Epithelial cell of proximal tubule (primary cell): ENCODE results near the gene CBFA2T2. TPM values are rescaled to one million over a fixed set of nuclear protein-coding genes. Genes with fewer than 3 reads are reported as not detected.

Source experiments
- DNase-seq: peaks from one replicate; pipeline ENCODE4 v3.0.0-alpha.2; 2011; ENCODE audit warnings: low read depth
- H3K4me3 ChIP-seq: 2 replicates; pipeline ENCODE4 v1.5.1; 2011; ENCODE audit warnings: low read depth, mild to moderate bottlenecking, low read length
- CTCF ChIP-seq: conservative IDR thresholded peaks from 2 replicates; pipeline ENCODE4 v1.5.1; 2012; ENCODE audit warnings: low read depth, mild to moderate bottlenecking, low read length
- total RNA-seq: library from RNA; depleted of rRNA; stranded (reverse); fragments of >200 nt; gene quantifications from 2 replicates; pipeline ENCODE4 v1.2.3, GENCODE V29; 2015

CBFA2T2 gene
- total RNA-seq, 1 donor from 2014 or later: 8.4 TPM

- no peak for TF ChIP-seq CTCF
These were observed 165.3 kb downstream of the CBFA2T2 start for GRCh38 chr20:33655164-33655563.

GRCh38 chr20:33656010-33656782 lies 166.3 kb downstream of the CBFA2T2 start:
- TF ChIP-seq CTCF: no peak
- DNase-seq: no peak

More at GRCh38 chr20:33655164-33655563, 165.3 kb downstream of the CBFA2T2 start:
- H3K4me3 ChIP-seq: no peak overlapping the region
- DNase-seq: no peak

GRCh38 chr20:33656783-33657703 lies 167.1 kb downstream of the CBFA2T2 start:
- TF ChIP-seq CTCF: no peak
- no peak overlapping the region for H3K4me3 ChIP-seq
- DNase-seq: no peak

More at GRCh38 chr20:33656010-33656782, 166.3 kb downstream of the CBFA2T2 start:
- no peak overlapping the region for H3K4me3 ChIP-seq

- no peak for DNase-seq
- no peak overlapping the region for H3K4me3 ChIP-seq
- no peak for TF ChIP-seq CTCF
These were observed 167.8 kb downstream of the CBFA2T2 start for GRCh38 chr20:33657704-33658095.

GRCh38 chr20:33658510-33658909 lies 168.6 kb downstream of the CBFA2T2 start:
- no peak overlapping the region for H3K4me3 ChIP-seq
- no peak for TF ChIP-seq CTCF
- no peak for DNase-seq

- H3K4me3 ChIP-seq: no peak overlapping the region
- DNase-seq: no peak
- no peak for TF ChIP-seq CTCF
These were observed 169.0 kb downstream of the CBFA2T2 start for GRCh38 chr20:33658929-33659328.
